ENCODE results near the gene IARS1. TPM values are rescaled to one million over a fixed set of nuclear protein-coding genes. Genes with fewer than 3 reads are reported as not detected.

Gene IARS1
- total and polyA plus RNA-seq, 10 of the 15 experiments (the other 5 are each of a cell fraction or from before 2014, with no cell fraction given), result 71.0 to 227 (median 153) TPM

GRCh38 chr9:92253656-92254055, 39.8 kb downstream of the IARS1 start (continued):
- no peak for TF ChIP-seq PKNOX1 (IDR thresholded peaks at IDR 0.05)
- no peak for TF ChIP-seq KDM1A (IDR thresholded peaks at IDR 0.05; ENCODE audit: borderline replicate concordance)
- TF ChIP-seq RELB (IDR thresholded peaks at IDR 0.05; ENCODE audit: low read depth), result no peak

GRCh38 chr9:92247981-92248380, 45.5 kb downstream of the IARS1 start:
- H3K27me3 ChIP-seq (replicated peaks in 1 of 2; ENCODE audit: control insufficient read depth in 2 of 2, insufficient read depth in 2 of 2, low read length in 1 of 2), result no peaks in the 10 kb centered on the region
- DNase-seq (ENCODE audit: low read depth, low spot score) (no peak), FAIRE-seq (no peak), ATAC-seq (no peak)
- no peak overlapping the region for H3K4me2 ChIP-seq (ENCODE audit: control insufficient read depth, insufficient read depth)
- H3K4me1 ChIP-seq (ENCODE audit: control insufficient read depth, insufficient read depth, low read length), result no peaks in the 10 kb centered on the region
- no peaks in the 10 kb centered on the region for H3K9me3 ChIP-seq (replicated peaks; ENCODE audit: control insufficient read depth, insufficient read depth, low read length)
- POLR2A ChIA-PET, result interaction anchor here (0.6 kb wide), 1 partner anchor 141 kb away, joined by 3 read pairs; no protein-coding TSS in a partner anchor
- SMC1A ChIA-PET (ENCODE audit: uncharacterized antibody, unreplicated experiment), result interaction anchor here (1.6 kb wide), 1 partner anchor 18 kb away, joined by 3 read pairs; no protein-coding TSS in a partner anchor
- H3K27ac ChIP-seq (ENCODE audit: control insufficient read depth, insufficient read depth), result no peak overlapping the region
- no peak overlapping the region for H2AFZ ChIP-seq (ENCODE audit: control insufficient read depth, low read depth, low read length)
- 100% methylated on average over 3 of the region's 3 CpGs for WGBS (ENCODE audit: insufficient coverage, insufficient replicate concordance, low lambda C conversion rate, missing lambda C conversion rate)
- in situ Hi-C loops (cut with MboI), result no loop called here
- CTCF ChIA-PET, result no interaction called here
- H3K79me2 ChIP-seq (ENCODE audit: control insufficient read depth, insufficient read depth, low read length), result no peaks in the 10 kb centered on the region
- BruUV-seq (replicated peaks), result no TSS peak
- H3K9ac ChIP-seq (ENCODE audit: control insufficient read depth, insufficient read depth, low read length), result no peak overlapping the region
- intact Hi-C loops (cut with micrococcal nuclease; ENCODE audit: unreplicated experiment), result no loop called here
- peaks cover 28 to 53% of the 10 kb centered on the region in 2 experiments for H3K36me3 ChIP-seq (ENCODE audit: control insufficient read depth in 2 of 2, insufficient read depth in 2 of 2, low read length in 1 of 2)
- no peaks in the 10 kb centered on the region for H4K20me1 ChIP-seq (ENCODE audit: control insufficient read depth, insufficient read depth)
- RAD21 ChIA-PET (ENCODE audit: unreplicated experiment), result no interaction called here
- no peak overlapping the region for H3K4me3 ChIP-seq
- TF ChIP-seq ZBTB33 (IDR thresholded peaks at IDR 0.05) (no peak), HDAC2 (IDR thresholded peaks at IDR 0.05) (no peak), RB1 (IDR thresholded peaks at IDR 0.05; ENCODE audit: borderline replicate concordance) (no peak), IKZF2 (IDR thresholded peaks at IDR 0.05) (no peak), HSF1 (IDR thresholded peaks at IDR 0.05; ENCODE audit: low read depth, low read length) (no peak), YBX1 (IDR thresholded peaks at IDR 0.05) (no peak), SMAD1 (IDR thresholded peaks at IDR 0.05; ENCODE audit: low read depth, partially characterized antibody) (no peak), CTCF (IDR thresholded peaks at IDR 0.05 in 2 of 3, conservative IDR thresholded peaks at IDR 0.05 in 1 of 3; ENCODE audit: control insufficient read depth in 2 of 3, extremely low read depth in 1 of 3, insufficient read depth in 1 of 3, low read depth in 3 of 3, low read length in 3 of 3) (no peak), TARDBP (IDR thresholded peaks at IDR 0.05; ENCODE audit: borderline replicate concordance) (no peak), FOXK2 (IDR thresholded peaks at IDR 0.05) (no peak), ASH2L (IDR thresholded peaks at IDR 0.05; ENCODE audit: borderline replicate concordance, low read depth) (no peak), CBFB (IDR thresholded peaks at IDR 0.05; ENCODE audit: low read depth) (no peak), NFYB (IDR thresholded peaks at IDR 0.05; ENCODE audit: insufficient read depth, low read depth, low read length) (no peak)
